GM18517 (cell line): Measurements from ENCODE around the gene SH3BP1.

Experiments
- ATAC-seq: cut with Tn5 transposase; IDR thresholded peaks from one replicate; pipeline ENCODE4 v1.9.1; 2021; ENCODE audit warnings: mild to moderate bottlenecking, moderate library complexity; ENCODE audit not compliant: unreplicated experiment

SH3BP1 gene

DNA sequence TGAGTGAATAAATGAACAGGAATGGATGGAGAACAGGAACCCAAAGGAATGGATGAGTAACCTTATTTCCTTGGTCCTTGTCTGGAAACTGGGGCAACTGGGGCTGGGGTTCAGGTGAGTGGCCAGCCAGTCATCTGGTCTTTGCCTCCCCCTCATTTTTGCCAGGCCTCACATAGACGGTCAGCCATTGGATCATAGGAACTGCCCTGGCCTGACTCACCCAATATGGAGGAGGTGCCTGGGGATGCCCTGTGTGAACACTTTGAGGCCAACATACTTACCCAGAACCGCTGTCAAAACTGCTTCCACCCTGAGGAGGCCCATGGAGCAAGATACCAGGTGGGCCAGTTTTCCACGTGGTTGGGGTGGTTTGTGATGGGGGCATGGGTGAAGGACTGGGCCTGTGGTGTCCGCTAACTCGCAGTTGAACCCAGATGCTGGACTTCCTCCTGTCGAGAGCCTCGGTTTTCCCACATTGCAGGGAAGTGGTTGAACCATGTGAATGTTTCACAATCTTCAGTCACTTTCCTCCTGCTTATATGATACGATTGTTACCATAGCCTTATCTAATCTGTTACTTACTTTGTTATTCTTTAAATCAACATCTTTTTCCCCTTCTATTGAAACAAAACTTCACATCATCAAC, 61.8 kb downstream of the SH3BP1 start:
- no peak for ATAC-seq

DNA sequence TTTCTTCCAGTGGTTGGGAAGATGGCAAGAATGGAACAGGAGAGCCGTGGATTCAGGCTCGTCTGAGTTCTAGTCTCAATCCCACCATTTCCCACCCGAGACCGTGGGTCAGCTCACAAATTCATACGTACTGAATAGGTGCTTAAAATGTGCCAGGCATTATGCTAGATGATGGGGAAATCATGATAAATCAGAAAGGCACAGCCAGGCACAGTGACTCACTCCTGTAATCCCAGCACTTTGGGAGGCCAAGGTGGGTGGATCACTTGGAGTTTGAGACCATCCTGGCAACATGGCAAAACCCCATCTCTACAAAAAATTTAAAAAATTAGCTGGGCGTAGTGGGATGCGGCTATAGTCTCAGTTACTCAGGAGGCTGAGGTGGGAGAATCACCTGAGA, 64.4 kb downstream of the SH3BP1 start:
- no peak for ATAC-seq

DNA sequence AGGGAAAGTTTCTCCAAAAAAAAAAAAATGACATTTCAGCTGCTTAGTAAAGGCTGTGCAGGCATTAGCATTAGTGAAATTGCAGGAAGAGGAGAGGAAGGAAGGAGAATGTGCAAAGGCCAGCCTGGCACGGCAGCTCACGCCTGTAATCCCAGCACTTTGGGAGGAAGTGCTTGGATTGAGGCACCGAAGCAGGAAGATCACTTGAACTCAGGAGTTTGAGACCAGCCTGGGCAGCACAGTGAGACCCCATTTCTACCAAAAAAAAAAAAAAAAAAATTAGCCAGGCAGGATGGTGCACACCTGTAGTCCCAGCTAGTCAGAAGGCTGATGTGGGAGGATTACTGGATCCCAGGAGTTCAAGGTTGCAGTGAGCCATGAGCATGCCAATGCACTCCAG, 65.2 kb downstream of the SH3BP1 start:
- no peak for ATAC-seq

DNA sequence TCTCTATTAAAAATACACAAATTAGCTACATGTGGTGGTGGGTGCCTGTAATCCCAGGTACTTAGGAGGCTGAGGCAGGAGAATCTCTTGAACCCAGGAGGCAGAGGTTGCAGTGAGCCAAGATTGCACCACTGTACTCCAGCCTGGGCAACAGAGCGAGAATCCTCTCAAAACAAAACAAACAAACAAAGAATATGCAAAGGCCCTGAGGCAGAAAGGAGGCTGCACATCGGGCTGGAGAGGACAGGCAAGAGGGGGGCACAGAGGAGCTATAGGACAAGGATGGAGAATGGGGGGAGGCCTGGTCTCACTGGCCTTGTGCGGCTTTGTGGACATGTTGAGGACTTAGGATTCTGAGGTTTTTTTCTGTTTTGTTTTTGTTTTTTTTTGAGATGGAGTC, 65.7 kb downstream of the SH3BP1 start:
- no peak for ATAC-seq
